RWPE1 (cell line): ENCODE measurements around the gene NODAL.

Experiments
- CTCF ChIA-PET: fragments of 350-600 bp; sonication (Branson Sonifier 250); formaldehyde crosslinking; extraction: SDS; loops from one replicate; lab custom pipeline; 2021; lab: Yijun Ruan, JAX
- POLR2A ChIA-PET: fragments of 400-600 bp; formaldehyde crosslinking; extraction: SDS; loops from one replicate; lab custom pipeline; 2020; ENCODE audit warnings: antibody characterized with exemption; ENCODE audit not compliant: low non-redundant PET; lab: Yijun Ruan, JAX
- DNase-seq: peaks from one replicate; pipeline ENCODE4 v3.0.0; 2012; ENCODE audit warnings: low spot score
- H3K27ac ChIP-seq: fragments of 450-650 bp; 2 replicates; pipeline ENCODE4 v1.5.1; 2017
- TF ChIP-seq, protein P1 (sequence below): fragments of 450-650 bp; conservative IDR thresholded peaks from 2 replicates; pipeline ENCODE4 v1.5.1; 2017; ENCODE audit warnings: low read depth, mild to moderate bottlenecking

The NODAL gene

DNA sequence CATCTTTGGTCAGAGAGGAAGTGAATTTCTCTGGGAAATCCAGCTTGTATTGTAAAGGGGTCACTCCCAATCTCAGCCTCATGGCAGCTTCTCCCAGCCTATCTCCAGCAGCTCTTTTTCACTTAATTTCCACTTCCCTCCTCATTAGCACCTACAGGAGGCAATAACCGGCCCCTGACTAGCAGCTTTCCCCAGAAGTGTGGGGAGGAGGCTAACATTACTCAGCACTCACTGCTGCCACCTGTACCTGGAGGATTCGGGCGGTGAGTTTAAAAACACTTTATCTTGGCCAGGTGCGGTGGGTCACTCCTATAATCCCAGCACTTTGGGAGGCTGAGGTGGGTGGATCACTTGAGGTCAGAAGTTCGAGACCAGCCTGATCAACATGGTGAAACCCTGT is 3.8 kb downstream of the NODAL start:
- no peak for DNase-seq
- POLR2A ChIA-PET, result no interaction called here
- no peak overlapping the region for H3K27ac ChIP-seq
- CTCF ChIA-PET, result no interaction called here
- TF ChIP-seq, protein P1, sequence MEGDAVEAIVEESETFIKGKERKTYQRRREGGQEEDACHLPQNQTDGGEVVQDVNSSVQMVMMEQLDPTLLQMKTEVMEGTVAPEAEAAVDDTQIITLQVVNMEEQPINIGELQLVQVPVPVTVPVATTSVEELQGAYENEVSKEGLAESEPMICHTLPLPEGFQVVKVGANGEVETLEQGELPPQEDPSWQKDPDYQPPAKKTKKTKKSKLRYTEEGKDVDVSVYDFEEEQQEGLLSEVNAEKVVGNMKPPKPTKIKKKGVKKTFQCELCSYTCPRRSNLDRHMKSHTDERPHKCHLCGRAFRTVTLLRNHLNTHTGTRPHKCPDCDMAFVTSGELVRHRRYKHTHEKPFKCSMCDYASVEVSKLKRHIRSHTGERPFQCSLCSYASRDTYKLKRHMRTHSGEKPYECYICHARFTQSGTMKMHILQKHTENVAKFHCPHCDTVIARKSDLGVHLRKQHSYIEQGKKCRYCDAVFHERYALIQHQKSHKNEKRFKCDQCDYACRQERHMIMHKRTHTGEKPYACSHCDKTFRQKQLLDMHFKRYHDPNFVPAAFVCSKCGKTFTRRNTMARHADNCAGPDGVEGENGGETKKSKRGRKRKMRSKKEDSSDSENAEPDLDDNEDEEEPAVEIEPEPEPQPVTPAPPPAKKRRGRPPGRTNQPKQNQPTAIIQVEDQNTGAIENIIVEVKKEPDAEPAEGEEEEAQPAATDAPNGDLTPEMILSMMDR, result no peak

DNA sequence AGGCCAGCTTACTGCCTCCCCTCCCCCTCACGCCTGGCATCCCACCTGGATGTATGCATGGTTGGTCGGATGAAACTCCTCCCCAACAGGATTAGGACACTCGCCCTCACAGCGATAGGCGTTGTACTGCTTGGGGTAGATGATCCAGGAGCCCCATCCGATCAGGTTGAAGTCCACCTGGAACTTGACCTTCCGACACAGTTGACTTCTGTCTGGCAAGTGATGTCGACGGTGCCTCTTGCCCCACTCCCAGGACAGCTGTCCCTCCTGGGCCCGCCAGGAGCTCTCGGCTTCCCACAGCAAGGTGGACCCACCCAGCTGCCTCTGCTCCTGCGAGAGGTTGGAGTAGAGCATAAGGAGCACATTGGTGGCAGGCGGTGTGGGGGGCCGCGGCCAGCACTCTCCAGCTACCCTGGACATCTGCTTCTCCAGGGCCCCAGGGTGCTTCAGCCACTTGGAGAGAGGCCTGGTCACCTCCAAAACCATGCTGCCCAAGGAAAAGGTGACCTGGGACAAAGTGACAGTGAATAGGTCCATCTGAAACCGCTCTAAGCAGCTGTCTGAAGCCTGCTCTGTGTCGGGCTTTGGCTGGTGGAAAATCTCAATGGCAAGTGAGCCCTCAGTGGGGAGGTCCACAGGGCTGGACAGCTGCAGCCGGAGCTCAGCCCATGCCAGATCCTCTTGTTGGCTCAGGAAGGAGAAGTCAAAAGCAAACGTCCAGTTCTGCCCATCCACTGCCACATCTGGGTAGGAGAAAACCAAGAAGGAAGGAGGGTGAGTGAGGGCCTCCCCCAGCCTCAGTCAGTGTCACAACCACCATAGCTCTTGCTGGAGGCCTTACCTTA is 6.0 kb downstream of the NODAL start:
- no peak for DNase-seq
- ChIA-PET CTCF (interaction anchor here (0.6 kb wide), 1 partner anchor 970 kb away, joined by 3 read pairs; no protein-coding TSS in a partner anchor), POLR2A (no interaction called here)
- no peak overlapping the region for H3K27ac ChIP-seq
- TF ChIP-seq, protein P1, result no peak

DNA sequence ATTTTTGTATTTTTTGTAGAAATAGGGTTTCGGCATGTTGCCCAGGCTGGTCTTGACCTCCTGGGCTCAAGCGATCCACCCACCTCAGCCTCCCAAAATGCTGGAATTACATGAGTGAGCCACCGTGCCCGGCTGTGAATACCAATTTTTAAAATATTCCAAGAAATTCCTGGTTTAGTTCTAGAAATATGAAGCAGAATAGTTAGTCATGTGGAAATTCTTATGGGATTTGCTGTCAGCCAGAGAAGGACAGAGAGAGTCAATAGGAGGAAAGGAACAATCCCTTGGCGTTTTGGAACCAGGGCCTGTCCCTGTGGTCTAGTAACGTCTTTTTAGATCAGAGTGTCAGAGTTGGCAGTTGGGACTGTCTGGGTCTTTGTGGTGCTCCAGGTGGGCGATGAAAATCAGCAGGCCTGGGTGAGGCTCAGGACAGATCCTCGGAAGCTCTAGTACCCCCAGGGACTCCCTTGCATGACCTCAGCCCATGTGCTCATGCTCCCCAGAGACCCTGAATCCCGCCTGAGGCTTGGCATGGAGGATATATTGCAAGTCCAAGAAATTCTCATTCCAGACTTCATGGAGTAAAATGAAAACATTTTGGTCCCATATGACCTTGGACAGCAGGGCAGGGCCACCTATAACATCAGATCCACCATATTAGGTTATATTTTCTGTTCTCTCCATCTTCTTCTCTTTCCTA is 7.8 kb downstream of the NODAL start:
- ChIA-PET CTCF (interaction anchor here (0.6 kb wide), 1 partner anchor 9 kb away, joined by 3 read pairs; no protein-coding TSS in a partner anchor), POLR2A (no interaction called here)
- no peak for DNase-seq
- TF ChIP-seq, protein P1, result no peak
- H3K27ac ChIP-seq, result no peak overlapping the region

DNA sequence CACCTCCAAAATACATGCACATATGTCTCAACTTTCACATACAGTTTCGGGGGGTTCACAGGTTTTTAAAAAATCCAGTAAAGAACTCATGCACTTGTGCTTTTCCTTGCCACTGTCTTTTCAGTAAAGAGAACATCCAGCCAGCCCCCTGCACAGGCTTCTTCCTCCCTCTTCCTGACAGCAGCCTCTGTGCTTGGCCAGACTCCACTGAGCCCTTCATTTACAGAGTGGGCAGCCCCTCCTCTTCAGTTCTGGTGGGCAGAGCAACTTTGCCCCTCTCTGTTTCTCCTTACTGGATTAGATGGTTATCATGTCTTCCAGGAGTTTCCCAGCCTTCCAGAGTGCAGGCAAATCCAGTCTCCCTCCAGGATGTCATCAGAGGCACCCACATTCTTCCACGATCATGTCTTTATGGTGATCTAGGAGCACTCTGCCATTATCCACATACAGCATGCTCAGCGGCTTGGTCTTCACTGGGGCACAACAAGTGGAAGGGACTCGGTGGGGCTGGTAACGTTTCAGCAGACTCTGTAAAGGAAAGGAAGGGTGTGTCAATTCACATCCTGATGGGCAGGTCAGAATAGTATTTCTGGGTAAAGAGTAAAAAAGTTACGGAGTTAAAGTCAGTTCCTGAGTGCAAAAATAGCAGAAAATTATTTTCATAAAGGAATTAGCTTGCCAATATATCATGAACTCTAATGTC is 8.8 kb downstream of the NODAL start:
- ChIA-PET POLR2A (no interaction called here), CTCF (interaction anchor here (0.6 kb wide), 2 partner anchors 10 to 146 kb away, joined by 3 to 4 read pairs; no protein-coding TSS in a partner anchor)
- TF ChIP-seq, protein P1, result no peak

DNA sequence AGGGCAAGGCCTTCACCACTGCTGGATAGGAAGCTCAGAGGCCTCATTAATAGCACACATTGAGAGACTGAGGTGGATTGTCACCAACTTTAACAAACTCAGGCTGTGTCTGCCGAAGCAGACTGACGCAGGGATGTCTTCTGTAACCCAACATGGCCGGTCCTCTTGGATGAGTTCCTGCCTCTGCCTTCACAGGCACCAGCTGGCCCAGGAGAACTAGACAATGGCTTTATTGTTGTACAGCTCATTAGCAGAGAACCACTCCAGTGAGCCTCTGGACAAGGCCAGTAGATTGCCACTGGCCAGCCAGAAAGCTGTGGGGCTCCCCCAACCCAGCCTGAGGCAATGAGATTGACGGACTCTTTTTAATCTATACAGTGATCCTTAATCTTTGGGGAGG is 9.4 kb downstream of the NODAL start:
- CTCF ChIA-PET, result interaction anchor here (1.4 kb wide), 1 partner anchor 29 kb away, joined by 3 read pairs; no protein-coding TSS in a partner anchor
- POLR2A ChIA-PET, result interaction anchor here (0.5 kb wide), 1 partner anchor 53 kb away, joined by 7 read pairs; no protein-coding TSS in a partner anchor
- H3K27ac ChIP-seq, result no peak overlapping the region
- DNase-seq, result no peak
- TF ChIP-seq, protein P1, result no peak

More for the DNA sequence above, 8.8 kb downstream of the NODAL start:
- H3K27ac ChIP-seq, result no peak overlapping the region
- no peak for DNase-seq
